ENCODE data around the gene PSMD7.

Gene PSMD7

DNA sequence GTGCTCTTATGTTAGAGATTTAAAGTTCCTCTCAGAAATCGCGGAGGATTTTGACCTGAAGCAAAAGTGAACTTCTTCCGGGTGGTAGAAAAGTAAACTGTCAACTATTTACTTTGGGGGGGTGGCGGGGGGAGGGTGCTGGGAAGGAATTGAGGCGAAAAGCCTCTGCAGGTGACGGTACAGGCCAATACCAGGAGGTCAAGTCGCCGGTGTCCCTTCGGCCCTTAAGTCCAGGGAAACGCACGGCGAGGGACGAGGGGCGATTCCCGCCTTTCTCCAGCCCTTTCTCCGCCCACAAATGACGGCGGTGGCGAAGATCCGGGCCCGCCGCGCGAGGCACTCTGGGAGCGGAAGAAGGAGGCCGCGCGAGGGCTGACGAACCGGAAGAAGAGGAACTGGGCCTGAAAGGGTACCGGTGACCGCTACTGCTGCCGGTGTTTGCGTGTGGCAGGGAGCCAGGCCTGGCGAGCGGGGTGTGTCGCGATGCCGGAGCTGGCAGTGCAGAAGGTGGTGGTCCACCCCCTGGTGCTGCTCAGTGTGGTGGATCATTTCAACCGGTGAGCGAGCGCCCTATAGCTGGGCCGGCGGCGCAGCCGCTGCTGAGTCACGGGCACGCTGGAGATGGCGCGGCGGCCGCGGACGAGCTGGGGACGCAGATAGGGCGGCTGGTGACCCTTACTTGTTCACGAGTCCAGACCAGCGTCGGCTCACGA lies at the start of gene PSMD7:
Gene PSMD7, plus strand, starts transcription at position 383 of the 713 bp plus-strand sequence. Its CDS starts 101 bp downstream, at position 484.
- peak; percentile 97 for DNase-seq

DNA sequence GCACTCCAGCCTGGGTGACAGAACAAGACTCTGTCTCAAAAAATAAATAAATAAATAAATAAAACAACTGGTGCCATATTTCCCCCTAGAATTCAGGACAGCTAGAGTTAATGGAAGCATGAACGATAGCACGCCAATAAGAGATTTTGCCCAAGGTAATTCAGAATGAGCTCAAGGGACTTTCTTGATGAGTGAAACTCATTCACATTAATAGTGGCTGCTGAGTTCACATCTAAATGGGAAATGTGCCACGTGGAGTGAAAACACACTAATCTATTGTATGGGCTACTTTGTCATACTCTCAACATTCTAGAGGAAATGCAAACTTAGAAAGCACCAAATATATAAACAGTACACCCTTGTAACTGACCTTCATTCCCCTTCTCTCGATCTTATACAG lies 47.4 kb upstream of the PSMD7 start:
- DNase-seq, result peak; percentile 19

DNA sequence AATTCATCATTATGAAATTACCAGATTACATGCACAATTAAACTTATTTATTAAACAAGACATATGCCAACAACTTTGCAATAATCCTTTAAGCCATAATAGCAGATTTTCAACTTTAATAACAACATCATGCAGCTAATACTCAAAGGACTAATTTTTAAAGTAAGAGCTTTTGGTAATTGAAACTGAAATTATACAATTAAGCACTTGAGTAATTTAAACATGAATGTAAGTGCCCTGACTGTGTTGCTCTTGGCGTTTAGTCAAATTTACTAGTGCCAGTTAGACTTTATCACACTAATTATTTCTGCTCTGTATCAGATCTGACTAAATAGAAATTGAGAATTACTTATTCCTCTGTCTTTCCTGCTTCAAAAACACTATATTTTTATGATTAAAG lies 46.8 kb upstream of the PSMD7 start:
- DNase-seq, result no peak

DNA sequence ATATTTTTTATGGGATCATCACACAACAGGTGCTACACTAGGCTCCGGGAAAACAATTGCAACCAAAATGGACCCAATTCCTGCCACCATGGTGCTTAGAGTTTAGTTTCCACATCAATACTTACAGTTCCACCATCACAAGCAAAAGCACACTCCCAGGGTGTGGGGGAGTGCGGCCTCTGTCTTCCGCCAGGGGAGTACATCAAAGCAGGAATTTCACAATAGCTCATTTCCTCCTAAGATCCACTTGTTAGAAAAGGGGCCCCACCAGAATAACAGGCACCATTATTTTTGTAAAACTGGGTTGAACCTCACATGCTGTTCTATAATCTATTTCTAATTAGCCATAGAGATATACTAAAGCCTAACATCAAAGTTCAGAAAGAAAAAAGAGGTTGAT lies 44.3 kb upstream of the PSMD7 start:
- DNase-seq, result no peak

DNA sequence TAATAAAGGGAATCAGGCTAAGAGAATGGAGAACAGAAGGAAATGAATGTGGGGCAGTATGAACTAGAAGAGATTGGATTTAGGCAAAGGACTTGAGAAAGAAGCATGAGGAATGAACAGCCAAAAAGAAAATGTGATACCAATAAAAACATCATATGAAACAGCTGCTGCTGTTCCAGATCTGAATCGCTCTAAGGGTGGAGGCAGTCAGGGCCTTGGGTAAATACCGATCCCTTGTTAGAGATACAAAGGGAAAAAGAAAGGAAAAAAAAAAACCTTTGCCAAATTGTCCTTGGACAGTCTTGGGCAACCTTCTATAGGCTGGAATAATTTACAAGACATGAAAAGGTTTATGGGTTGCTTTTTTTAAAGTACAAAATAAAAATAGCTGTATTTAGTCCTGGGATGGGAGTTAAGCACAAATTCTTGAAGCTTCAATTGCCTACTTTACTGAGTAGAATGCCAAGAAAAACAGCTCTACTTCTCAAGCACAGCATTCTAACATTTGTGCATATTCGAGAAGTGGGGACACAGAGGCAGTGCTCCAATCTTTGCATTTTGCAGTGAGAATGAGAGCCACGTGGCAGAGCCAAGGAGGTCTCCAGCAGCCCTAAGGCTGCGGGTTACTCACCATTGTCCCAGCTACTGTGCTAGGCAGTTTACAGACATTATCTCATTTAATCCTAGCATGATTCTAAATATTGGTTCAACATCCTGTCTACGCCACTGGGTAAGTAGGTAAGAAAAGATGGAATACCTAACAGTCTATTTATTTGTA lies 43.3 kb upstream of the PSMD7 start:
- DNase-seq, result no peak

DNA sequence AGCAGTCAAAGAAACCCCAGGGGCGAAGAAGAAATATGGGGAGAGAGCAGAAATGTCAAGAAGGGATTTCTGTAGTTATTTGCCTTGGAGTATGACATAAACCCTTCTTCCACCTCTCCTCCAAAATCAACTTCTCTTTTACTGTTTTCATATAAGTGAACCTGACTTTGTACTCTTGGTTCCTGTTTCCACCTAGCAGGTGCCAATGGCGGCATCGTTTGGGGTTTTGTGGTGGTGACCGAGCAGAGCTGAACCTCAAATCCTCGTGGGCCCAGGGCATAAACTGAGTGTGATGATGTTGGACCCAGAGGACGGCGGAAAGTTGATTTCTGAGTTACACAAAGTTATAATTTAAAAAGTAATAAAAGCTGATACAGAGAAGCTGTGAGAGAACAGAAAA lies 39.6 kb upstream of the PSMD7 start:
- no peak for DNase-seq

DNA sequence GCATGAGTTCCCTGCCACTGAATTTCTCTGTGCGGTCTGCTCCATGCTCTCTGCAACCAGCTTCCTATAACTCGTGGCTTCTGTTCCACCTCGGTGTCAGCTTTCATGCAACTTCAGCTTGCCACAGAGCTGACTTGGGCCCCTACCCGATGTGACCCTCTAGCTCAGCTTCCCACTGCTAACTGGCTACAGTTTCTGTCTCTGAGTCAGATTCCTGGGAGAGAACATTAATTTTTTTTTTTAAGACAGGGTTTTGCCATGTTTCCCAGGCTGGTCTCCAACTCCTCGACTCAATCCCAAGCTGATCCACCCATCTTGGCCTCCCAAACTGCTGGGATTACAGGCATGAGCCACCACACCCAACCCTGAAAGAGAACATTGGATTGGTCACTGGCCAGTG lies 35.5 kb upstream of the PSMD7 start:
- no peak for DNase-seq

DNA sequence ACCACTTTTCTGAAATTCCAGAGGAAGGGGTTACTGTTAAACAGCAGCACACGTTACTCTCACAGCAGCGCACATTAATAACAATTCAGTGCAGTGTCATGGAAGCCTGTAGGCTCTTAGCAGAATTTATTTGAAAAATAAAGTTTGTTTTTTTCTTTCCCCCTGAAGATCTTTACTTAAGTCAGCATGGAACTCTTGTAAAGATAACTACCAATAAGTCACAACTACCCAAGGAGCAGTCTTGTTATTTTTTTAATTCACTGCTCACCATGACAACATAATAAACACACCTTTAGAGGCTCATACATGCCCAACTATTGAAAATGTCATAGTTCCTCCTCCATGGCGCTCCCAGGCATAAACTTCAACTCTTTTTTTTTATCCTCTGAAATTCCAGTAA lies 31.8 kb upstream of the PSMD7 start:
- DNase-seq, result peak; percentile 44

DNA sequence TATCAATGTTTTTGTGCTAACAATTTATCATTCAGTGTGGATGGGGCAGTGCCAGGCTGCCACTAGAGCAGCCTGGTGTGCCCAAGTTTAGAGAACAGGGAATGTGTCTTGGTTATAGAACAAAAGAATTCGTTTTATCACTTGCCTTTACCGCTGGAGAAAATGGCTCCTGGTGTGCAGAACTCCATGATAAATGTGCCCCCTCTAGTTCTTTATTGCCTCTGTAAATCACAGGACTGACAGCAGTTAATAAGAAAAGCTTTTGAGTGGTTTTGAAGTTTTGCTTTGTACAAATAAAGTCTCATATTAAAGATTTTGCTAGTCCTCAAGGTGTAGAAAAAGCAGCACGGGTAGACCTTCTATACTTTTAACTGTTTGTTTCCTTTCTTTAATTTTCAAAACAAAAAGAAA lies 28.2 kb upstream of the PSMD7 start:
- DNase-seq, result no peak

DNA sequence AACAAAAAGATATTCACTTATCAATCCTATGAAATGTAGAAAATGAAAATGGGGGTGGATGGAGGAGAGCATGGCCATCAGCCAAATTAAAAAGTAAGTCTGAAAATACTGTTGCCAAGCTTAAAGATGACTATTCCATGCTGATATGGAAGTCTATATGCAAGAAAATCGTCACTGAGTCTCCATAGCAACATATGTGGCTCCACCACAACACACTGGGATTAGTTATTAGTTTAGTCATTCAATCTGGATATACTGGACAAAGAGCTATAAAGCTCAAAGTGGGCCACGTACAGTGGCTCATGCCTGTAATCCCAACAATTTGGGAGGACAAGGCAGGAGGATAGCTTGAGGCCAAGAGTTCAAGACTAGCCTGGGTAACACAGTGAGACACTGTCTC lies 24.7 kb upstream of the PSMD7 start:
- no peak for DNase-seq

DNA sequence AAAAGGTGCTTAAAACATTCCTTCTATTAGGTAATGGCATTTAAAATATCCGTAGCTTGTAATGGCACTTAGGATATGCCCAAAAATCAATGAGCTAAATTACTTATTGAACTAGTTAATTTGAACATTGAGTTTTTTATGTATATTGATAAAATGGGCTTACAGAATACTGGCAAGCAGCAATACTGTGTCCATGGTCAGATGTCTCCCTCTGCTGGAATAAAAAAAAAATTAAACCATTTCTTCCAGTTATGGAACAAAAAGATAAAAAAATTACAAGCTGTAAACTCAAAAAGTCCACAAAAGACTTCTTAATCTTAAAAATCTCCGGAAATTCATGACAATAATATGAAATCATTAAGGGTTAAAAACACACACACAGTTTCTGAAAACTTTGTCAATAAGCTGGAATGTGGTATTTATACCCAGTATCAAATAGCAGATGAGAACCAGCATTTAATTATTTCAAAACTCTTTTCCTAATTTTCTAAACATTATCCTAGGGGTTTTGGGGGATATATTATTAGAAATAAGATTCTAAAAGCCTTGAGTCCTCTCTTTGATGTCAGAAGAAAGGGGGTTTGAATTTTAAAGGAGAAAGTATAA lies 21.5 kb upstream of the PSMD7 start:
- DNase-seq, result peak; percentile 74

DNA sequence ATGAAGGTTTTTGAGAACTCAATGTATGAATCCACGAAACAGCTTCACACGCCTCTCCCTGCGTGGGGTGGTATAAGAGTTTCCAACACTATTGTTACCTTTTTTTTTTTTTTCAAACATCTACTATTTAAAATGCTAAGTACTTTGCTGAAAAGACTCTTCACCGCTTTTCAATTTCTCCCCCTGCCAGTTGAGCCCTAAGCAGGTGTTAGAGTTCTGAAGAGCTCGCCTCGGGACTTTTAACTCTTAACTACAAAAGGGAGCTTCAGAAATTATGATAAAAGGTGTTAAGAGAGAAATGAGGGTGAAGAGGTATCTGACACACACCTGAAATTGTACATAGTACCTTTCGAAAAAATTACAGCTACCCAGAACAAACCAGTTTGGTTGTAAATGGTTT lies 20.9 kb upstream of the PSMD7 start:
- no peak for DNase-seq

DNA sequence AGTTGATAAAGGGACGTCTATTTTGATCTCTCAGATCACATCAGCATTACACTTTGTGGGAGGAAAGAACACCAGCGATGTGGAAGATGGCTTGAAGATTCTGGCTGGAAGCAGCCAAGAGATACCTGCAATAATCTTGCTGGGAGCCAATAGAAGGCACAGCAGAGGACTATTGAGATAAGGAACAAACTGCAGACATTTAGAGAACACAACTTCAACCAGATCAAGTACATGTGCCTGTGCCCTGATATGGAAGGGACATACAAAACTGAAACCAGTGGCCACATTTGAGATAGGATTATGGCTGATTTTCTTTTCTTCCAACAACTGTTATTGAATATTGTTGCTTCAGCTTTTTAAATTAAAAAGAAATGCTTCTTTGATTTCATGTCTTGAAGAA lies 18.6 kb upstream of the PSMD7 start:
- DNase-seq, result no peak

DNA sequence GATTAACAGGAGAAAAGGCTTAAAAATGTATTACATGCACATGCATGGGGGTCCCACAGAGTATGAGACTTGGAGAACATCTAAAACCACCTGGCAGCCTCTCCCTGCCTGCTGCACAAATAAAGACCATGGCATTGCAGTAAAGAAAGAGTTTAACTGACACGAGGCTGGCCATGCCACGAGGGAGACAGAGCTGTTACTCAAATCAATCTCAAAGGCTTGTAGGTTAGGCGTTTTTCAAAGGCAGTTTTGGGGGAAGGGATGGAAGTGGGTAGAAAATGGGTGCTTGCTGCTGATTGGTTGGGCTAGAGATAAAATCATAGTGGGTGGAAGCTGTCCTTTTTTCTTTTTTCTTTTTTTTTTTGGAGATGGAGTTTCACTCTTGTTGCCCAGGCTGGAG lies 17.3 kb upstream of the PSMD7 start:
- no peak for DNase-seq

DNA sequence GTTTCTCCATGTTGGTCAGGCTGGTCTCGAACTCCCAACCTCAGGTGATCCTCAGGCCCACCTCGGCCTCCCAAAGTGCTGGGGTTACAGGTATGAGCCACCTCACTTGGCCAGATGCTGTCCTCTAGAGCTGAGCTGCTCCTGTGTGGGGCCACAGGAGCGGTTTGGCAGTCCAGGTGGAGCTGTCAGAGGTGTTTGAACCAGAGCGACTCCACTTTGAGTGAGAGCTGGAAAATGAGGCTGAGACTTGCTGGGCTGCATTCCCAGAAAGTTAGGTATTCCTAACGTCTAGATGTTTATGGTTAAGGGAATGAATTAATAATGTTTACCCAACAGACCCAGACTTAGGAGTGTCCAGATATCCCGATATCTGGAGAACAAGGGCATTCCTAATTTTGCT lies 16.8 kb upstream of the PSMD7 start:
- DNase-seq, result no peak

DNA sequence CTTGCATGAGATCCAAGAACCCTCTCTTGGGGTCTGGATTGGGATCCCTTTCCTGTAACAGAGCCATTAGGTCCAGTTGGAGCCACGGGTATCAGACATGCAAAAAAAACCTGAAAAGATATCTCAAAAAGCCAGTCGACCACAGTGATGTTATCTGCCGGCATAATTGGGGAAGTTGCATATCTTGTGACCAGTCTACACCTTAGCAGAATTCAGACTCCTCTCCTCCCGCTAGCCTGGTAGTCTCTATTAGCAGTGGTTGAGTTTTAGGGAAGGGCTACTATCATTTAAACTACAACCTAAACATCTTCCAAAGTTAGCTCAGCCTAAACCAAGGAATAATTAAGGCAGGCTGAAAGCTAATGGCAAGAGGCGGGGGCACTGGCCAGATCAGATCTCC lies 16.2 kb upstream of the PSMD7 start:
- DNase-seq, result no peak

DNA sequence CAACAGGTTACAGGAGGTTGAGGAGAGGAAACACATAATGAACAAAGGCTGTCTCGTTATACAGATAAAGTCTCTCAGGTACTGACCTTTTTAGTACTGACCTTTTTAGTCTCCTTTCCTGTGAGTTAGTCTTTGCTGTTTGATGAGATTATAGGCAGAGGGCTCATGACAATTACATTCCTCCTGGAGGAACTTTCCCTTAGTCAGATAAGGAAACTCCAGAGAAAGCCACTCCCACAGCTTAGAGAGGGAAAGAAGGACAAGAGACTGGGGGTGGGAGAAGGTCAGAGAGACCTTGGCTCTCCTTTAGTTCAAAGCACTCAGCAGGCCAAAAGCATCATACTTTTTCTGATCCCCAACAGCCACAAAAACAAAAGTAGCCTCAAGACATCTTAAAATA lies 15.3 kb upstream of the PSMD7 start:
- no peak for DNase-seq

DNA sequence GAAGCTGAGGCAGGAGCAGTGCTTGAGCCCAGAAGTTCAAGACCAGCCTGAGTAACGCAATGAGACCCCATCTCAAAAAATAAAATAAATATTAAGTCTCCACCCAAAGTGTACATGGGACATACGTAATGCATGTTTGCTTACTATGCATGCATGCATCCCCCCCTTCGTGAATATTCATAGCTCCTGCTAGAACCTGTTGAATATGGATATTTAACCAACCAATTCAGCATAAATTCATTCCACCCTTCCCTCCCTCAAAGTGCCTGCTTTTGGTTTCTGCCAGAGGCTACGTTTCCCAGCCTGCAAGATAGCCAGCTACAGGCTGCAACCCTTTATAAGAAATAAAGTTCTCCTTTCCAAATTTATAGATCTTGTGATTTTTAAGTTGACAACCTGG lies 12.9 kb upstream of the PSMD7 start:
- no peak for DNase-seq

DNA sequence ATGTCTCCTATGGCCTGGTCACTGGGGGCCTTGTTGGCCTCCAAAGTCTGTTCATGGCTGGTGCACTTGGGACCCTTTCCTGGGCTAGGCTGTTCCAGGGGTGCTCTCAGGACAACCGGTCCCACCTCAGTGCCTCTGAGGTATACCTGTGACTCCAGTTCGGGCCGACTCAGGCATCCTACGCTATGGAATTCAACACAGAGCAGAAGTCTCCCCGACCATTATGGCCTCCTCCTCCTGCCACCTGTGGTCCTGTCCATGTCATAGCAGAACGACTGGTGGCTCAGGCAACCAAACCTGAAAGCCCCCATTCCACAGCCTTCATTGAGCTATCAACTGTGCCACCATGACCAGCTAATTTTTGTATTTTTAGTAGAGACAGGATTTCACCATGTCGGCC lies 8.5 kb upstream of the PSMD7 start:
- no peak for DNase-seq

DNA sequence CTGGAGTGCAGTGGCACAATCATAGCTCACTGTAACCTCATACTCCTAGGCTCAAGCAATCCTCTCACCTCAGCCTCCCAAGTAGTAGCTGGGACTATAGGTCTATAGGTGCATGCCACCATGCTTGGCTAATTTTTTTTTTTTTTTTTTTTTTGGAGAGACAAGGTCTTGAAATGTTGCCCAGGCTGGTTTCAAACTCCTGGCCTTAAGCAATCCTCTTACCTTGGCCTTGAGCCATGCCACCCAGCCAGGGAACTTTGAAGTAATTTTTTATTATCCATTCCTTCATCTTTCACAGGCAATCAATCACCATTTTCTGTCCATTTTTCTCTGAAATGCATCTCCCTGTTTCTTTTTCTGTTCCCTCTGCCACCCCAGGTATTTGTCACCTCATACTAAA lies 6.3 kb upstream of the PSMD7 start:
- no peak for DNase-seq

DNA sequence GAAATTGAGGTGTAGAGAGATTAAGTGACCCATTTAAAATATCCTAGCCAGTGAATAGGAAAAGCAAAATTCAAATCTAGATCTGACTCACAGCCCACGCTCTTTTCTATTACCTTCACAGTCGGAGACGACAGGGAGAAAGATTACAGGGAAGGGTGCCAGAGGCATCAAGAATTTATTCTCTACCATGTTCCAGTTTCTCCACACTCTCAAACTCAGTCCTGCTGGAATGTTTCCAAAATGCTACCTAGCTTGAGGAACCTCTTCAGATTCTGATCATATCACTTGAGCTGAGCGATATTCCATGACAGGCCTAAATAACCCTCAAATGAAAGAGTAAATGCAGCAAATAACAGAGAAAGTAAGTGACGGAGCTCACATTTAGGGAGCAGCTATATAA lies 5.4 kb upstream of the PSMD7 start:
- DNase-seq, result no peak

DNA sequence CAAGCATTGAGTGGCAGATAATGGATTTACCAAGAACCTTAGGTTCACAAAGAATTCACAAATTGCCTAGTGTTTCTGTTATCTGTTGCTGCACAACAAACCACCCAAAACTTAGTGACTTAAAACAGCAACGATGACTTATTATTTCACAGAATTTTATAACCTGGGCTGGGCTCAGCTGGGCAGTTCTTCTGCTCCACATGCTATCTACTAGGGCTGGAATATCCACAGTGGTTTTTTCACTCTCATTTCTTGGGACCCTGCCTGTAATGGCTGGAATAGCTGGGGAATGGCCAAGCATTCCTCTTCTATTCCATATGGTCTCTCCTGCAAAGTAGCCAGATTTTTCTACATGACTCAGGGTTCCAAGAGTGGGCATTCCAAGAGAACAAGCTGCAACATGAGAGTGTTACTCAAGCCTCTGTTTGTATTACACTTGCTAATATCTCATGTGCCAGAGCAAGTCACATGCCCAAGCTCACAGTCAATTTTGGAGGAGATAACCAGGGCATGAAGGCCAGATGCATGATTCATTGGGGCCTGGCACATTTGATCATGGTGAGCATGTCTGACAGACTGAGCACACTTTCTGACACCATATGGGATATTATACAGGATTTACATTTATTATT lies 4.9 kb upstream of the PSMD7 start:
- DNase-seq, result no peak

DNA sequence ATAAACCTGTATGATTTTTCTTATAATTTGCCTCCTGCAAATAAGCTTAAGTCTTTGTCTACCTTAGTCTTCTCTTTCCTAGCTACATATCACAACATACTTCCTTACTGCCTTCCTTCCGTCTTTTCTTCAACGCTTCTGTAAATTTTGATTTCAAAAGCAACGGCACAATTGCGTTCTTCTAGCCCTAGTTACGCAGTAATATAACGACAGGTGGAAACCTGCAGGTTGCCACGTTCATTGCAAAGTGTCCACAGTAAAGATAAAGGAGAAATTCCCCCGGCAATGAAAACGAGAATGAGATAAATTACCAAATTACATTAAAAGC lies 546 bp upstream of the PSMD7 start:
- DNase-seq, result no peak

DNA sequence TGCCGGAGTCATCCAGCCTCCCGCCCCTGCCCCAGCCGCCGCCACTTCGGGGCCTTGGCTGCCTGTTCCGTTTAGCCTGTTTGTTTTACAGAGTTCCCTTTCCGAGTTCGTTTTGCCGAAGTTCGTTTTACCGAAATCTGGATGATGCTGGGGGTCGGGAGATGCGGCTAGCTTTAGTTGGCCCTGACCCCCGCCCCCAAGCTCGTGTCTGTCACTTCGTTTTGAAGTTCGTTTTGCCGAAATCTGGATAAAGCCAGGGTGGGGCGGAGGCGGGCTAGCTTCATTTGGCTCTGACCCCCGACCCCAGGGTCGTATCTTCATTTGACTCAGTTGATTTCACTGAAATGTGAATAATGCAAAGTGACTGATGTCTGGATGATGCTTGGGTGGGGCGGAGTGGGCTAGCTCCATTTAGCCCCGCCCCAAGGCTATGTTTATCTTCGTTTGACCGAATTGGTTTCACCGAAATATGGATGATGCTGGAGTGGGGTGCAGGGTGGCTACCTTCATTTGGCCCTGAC lies 591 bp downstream of the PSMD7 start:
- peak; percentile 60 for DNase-seq

Measured in eye (tissue), 1 donor.